Aorta (tissue), 5 donors: Measurements from ENCODE around the gene RGL3. TPM values are rescaled to one million over a fixed set of nuclear protein-coding genes. Genes with fewer than 3 reads are reported as not detected.
"Not testable (repeated sequence)": the region's sequence is repeated elsewhere in the genome, so short reads cannot be mapped to it uniquely, and the experiment has no call there.

Experiments used
- ATAC-seq: fragments of 200-7000 bp; cut with Tn5 transposase; one replicate; pipeline ENCODE4 v1.9.1; 2022; ENCODE audit warnings: moderate library complexity; ENCODE audit not compliant: low FRiP score
- DNase-seq, 2 donors: peaks; one replicate each; pipeline ENCODE4 v3.0.0-alpha.2; 2020
- H3K27ac ChIP-seq, 2 donors: one replicate each; pipeline ENCODE4 v1.5.1; 2013; ENCODE audit warnings: low read length in 2 of 2, mild to moderate bottlenecking in 2 of 2, moderate library complexity in 2 of 2, control low read depth in 1 of 2, inconsistent platforms in 1 of 2, low read depth in 1 of 2
- H3K27me3 ChIP-seq, 2 donors: one replicate each; pipeline ENCODE4 v1.6.1; 2013; ENCODE audit warnings: control low read depth in 1 of 2, low read length in 1 of 2, mild to moderate bottlenecking in 1 of 2, moderate library complexity in 1 of 2; ENCODE audit not compliant: insufficient read depth in 2 of 2, control insufficient read depth in 1 of 2
- H3K36me3 ChIP-seq, 2 donors: one replicate each; pipeline ENCODE4 v1.6.1; 2013; ENCODE audit warnings: control low read depth in 1 of 2, low read length in 1 of 2, mild to moderate bottlenecking in 1 of 2; ENCODE audit not compliant: insufficient read depth in 2 of 2, control insufficient read depth in 1 of 2
- H3K4me1 ChIP-seq, 2 donors: one replicate each; pipeline ENCODE4 v1.6.1; 2013; ENCODE audit warnings: low read length in 2 of 2, control low read depth in 1 of 2, mild to moderate bottlenecking in 1 of 2, moderate library complexity in 1 of 2; ENCODE audit not compliant: insufficient read depth in 2 of 2, control insufficient read depth in 1 of 2
- H3K4me3 ChIP-seq, 2 donors: one replicate each; pipeline ENCODE4 v1.5.1; 2013; ENCODE audit warnings: low read length in 2 of 2, control low read depth in 1 of 2, mild to moderate bottlenecking in 1 of 2
- H3K9me3 ChIP-seq: one replicate; pipeline ENCODE4 v1.6.1; 2013; ENCODE audit warnings: mild to moderate bottlenecking, low read length; ENCODE audit not compliant: control insufficient read depth
- WGBS, 2 donors: extraction: QIAGEN DNeasy Blood & Tissue Kit; methylation state at CpG; one replicate each; pipeline ENCODE4 v1.1.7; 2013; 5-methylcytosine and 5-hydroxymethylcytosine counted together
- intact Hi-C, 2 donors: fragments of 100-400 bp; cut with DNase I; formaldehyde crosslinking; loops; one replicate each; pipeline versions ENCODE4 v1.14.2 to v1.15.0; 2022
- polyA plus RNA-seq, 2 donors: library from polyadenylated mRNA; stranded (reverse); fragments of 200-250 nt; gene quantifications; one replicate each; pipeline ENCODE4 v1.2.3, GENCODE V29; 2013
- total RNA-seq, 2 donors: library from RNA; stranded (reverse); fragmentation: NEBNext Ultra II Directional; extraction: Animal tissue kit (Norgen Biotek cat#: 25700); gene quantifications; one replicate each; pipeline ENCODE4 v1.2.1, GENCODE V29; 2021
- donor health status: healthy with polysubstance abuse.
- donor health status: Bipolar disorder and iron deficiency.
- donor health status: DM: no; HTN: no; CAD: no.
- donor health status: DM: no; HTN: no; CAD: no.
- donor health status: DM: yes; HTN: yes; CAD: no.

Gene RGL3
- total and polyA plus RNA-seq, 4 donors = 14.5 to 78.5 (median 40.9) TPM

DNA sequence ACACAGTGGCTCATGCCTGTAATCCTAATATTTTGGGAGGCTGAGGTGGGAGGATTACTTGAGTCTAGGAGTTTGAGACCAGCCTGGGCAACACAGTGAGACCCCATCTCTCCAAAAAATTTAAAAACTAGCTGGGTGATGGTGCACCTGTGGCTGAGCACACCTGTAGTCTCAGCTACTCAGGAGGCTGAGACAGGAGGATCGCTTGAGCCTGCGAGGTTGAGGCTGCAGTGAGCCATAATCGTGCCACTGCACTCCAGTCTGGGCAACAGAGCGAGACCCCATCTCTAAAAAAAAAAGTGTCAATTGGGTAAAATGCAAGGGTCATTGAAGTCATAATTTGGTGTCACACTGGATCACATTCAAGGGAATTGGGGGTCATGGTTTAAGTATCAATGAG, 65.0 kb downstream of the RGL3 start:
- H3K36me3 ChIP-seq, H3K27ac ChIP-seq, intact Hi-C loops, H3K4me1 ChIP-seq, H3K27me3 ChIP-seq, H3K4me3 ChIP-seq, ATAC-seq, DNase-seq, H3K9me3 ChIP-seq: not testable (repeated sequence)
- WGBS, 2 donors = 95 to 97% methylated on average over 4 of the region's 4 CpGs

DNA sequence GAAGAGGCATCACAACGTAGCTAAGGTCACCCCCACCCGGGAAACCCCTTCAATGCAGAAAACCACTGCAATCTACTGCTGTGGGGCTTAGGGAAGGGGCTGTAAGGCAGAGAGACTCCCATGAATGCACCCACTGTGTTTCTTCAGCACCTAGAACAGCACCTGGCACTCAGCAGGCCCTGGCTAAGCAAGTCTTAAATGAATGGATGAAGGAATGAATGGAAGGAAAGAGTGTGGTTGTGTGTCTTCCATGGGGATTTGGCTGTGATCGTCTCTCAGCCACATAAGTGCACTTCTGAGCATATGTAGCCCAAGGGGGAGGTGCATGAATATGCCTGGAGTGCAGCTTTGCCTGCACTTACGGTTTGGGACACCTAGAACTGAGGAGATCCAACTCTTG, 69.9 kb downstream of the RGL3 start:
- intact Hi-C loops = no loop called here
- H3K9me3 ChIP-seq = peaks cover 1% of the 10 kb centered on the region
- ATAC-seq = no peak
- WGBS, 2 donors = 90 to 94% methylated on average over 4 of the region's 4 CpGs
- H3K4me1 ChIP-seq = no peaks in the 10 kb centered on the region
- H3K36me3 ChIP-seq = no peaks in the 10 kb centered on the region
- no peak overlapping the region for H3K27ac ChIP-seq
- no peak overlapping the region for H3K4me3 ChIP-seq
- H3K27me3 ChIP-seq = no peaks in the 10 kb centered on the region
- DNase-seq = no peak

DNA sequence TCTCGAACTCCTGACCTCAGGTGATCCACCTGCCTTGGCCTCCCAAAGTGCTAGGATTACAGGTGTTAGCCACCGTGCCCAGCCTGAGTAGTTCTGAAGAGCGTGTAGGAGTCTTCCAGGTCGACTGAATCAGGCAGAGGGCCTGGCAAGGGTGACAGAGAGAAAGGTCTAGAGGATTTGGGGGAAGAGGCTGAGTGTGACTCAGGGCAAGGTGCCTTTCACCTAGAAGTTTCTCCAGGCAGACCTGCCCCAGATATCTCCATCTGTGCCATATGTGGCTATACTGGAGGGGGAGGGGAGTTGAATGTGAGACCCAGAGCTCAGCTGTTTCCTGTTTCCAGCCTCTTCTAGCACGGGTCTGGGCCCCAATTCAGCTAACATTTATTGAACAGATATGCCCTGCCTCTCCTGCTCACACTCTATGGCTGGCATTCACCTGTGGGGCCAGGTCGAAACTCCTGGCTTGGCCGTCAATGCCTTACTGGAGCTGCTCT, 71.5 kb downstream of the RGL3 start:
- Histone ChIP-seq H3K4me3 (no peak overlapping the region), H3K27ac (no peak overlapping the region), H3K36me3 (no peaks in the 10 kb centered on the region), H3K27me3 (no peaks in the 10 kb centered on the region), H3K9me3 (peaks cover 1% of the 10 kb centered on the region), H3K4me1 (no peaks in the 10 kb centered on the region)
- intact Hi-C loops = no loop called here
- ATAC-seq (no peak), DNase-seq (no peak)
- WGBS, 2 donors = 73 to 78% methylated on average over 7 of the region's 7 CpGs

DNA sequence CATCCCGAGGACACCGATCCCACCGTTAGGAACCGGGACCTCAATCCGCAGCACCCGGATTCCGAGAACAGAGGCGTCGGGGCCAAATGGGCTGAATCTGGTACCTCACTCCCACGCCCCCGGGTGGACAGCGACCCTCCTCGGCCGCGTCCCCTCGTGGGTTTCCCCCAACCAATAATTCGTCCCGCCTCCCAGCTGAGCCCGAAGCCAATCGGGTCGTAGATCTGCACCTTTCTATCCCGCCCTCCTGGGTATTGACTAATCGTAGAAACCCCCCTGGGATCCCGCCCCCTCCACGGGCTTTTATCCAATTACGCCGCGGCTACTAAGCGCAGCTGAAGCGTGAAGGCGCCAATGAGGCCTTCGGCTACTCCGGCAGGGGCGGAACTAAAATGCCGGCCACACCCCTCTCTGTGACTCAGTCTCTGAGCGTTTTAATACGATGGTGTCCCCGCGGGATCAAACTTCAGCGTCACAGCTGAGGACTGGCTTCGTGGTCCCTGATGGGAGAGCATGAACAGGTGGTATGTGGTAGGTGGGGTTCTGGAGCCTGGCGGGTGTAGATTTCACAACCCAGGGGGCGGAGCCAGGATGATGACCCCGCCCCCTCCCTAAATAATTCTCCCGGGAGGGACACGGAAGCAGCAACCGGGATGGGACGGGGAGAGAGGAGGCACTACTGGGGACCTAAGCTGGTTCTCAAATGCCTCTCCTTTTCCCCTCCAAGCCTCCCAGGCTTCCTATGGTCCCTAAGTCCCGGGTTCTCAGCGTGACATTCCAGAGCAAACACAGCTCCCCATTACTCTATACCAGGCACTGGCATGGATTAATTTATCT, 72.8 kb downstream of the RGL3 start, which contains the start of the genes CCDC159 and TMEM205:
Gene CCDC159, plus strand, starts transcription at position 416 of the 837 bp plus-strand sequence. Its CDS starts 88 bp downstream, at position 504.
Gene TMEM205, minus strand, starts transcription at position 165 of the 837 bp plus-strand sequence. CDS start 649 bp downstream, outside the sequence.
- Histone ChIP-seq H3K4me3 (peak within 1 kb of the TSS; percentile 39 to 51), H3K27me3 (no peaks in the 10 kb centered on the region), H3K9me3 (peaks cover 1% of the 10 kb centered on the region), H3K4me1 (no peaks in the 10 kb centered on the region), H3K27ac (peak within 1 kb of the TSS; percentile 36 to 69), H3K36me3 (no peaks in the 10 kb centered on the region)
- DNase-seq (peak; percentile 99), ATAC-seq (peak; percentile 95)
- intact Hi-C loops = no loop called here
- WGBS, 2 donors = 0% methylated on average over 50 of the region's 50 CpGs

DNA sequence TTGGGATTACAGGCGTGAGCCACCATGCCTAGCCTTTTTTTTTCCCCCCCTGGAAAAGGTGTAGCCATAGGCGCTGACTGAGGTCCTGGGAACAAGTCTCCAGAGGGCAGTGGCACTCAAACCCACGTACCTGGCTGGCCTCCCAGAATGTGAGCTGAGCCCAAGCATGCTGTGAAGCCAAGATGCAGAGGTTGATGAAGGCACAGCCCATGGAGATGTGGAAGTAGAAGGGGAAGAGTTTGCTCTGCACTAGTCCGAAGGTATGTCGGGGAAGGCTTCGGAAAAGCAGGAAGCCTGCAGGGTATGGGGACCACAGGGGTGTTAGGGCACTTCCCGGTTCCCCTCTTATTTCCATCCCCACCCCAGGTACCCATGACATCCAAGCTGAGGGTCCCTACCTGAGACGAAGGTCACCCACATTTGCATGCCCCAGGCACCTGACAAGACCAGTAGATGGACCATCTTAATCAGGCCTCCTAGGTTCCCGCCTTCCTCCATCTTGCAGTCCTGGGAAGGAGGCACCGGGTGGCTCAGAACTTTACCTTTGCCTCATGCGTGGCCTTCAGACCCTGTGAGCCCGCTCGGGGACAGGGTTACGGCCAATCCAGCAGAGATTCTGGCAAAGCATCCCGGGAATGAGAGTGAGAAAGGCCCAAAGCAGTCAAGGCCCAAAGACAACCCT, 73.9 kb downstream of the RGL3 start:
- Histone ChIP-seq H3K4me1 (no peaks in the 10 kb centered on the region), H3K27me3 (no peaks in the 10 kb centered on the region), H3K36me3 (no peaks in the 10 kb centered on the region), H3K4me3 (peak overlapping the region in 1 of 2 donors; percentile 39), H3K27ac (peak overlapping the region in 1 of 2 donors; percentile 16), H3K9me3 (peaks cover 1% of the 10 kb centered on the region)
- 20 to 25% methylated on average over 15 of the region's 15 CpGs for WGBS, 2 donors
- DNase-seq (no peak), ATAC-seq (no peak)
- intact Hi-C loops = no loop called here

Other genes starting within 250 kb of the RGL3 start
- gene KANK2, start 221.8 kb downstream of the RGL3 start, total RNA-seq = 100 to 1,000 TPM; 316 to 379 TPM
- 100 to 1,000 TPM; 269 to 282 TPM for gene KANK2, start 221.8 kb downstream of the RGL3 start, polyA plus RNA-seq
- not detected for gene ANGPTL8, start 179.7 kb downstream of the RGL3 start, total RNA-seq
- gene ANGPTL8, start 179.7 kb downstream of the RGL3 start, polyA plus RNA-seq = 10 to 100 TPM in 1 of 2 donors, not detected in 1; 11.8 TPM
- gene DOCK6, start 156.8 kb downstream of the RGL3 start, total RNA-seq = 100 to 1,000 TPM in 1 of 2 donors, 10 to 100 TPM in 1; 73.1 to 109 TPM
- 10 to 100 TPM; 12.8 to 71.8 TPM for gene DOCK6, start 156.8 kb downstream of the RGL3 start, polyA plus RNA-seq
- gene TSPAN16, start 123.2 kb downstream of the RGL3 start, total RNA-seq = not detected
- gene TSPAN16, start 123.2 kb downstream of the RGL3 start, polyA plus RNA-seq = not detected
- 10 to 100 TPM; 26.7 to 32.7 TPM for gene RAB3D, start 79.7 kb downstream of the RGL3 start, total RNA-seq
- 1 to 10 TPM; 3.0 to 7.1 TPM for gene RAB3D, start 79.7 kb downstream of the RGL3 start, polyA plus RNA-seq
- 10 to 100 TPM; 36.2 to 50.7 TPM for gene TMEM205, start 73.0 kb downstream of the RGL3 start, total RNA-seq
- gene TMEM205, start 73.0 kb downstream of the RGL3 start, polyA plus RNA-seq = 100 to 1,000 TPM in 1 of 2 donors, 10 to 100 TPM in 1; 25.5 to 119 TPM
- gene CCDC159, start 72.8 kb downstream of the RGL3 start, total RNA-seq = 10 to 100 TPM; 18.0 to 44.4 TPM
- 100 to 1,000 TPM in 1 of 2 donors, 10 to 100 TPM in 1; 28.3 to 111 TPM for gene CCDC159, start 72.8 kb downstream of the RGL3 start, polyA plus RNA-seq
- gene PLPPR2, start 63.9 kb downstream of the RGL3 start, total RNA-seq = 10 to 100 TPM; 36.4 to 37.4 TPM
- 10 to 100 TPM; 11.4 to 41.0 TPM for gene PLPPR2, start 63.9 kb downstream of the RGL3 start, polyA plus RNA-seq
- gene SWSAP1, start 44.6 kb downstream of the RGL3 start, total RNA-seq = 1 to 10 TPM; 1.5 to 1.7 TPM
- 1 to 10 TPM in 1 of 2 donors, under 1 TPM in 1; 0.50 to 5.7 TPM for gene SWSAP1, start 44.6 kb downstream of the RGL3 start, polyA plus RNA-seq
- gene EPOR, start 35.0 kb downstream of the RGL3 start, total RNA-seq = 10 to 100 TPM in 1 of 2 donors, 1 to 10 TPM in 1; 7.4 to 13.1 TPM
- gene EPOR, start 35.0 kb downstream of the RGL3 start, polyA plus RNA-seq = 10 to 100 TPM in 1 of 2 donors, under 1 TPM in 1; 0.63 to 32.4 TPM
- gene ODAD3, start 15.8 kb upstream of the RGL3 start, total RNA-seq = 1 to 10 TPM in 1 of 2 donors, under 1 TPM in 1; 0.49 to 1.8 TPM
- gene ODAD3, start 15.8 kb upstream of the RGL3 start, polyA plus RNA-seq = 1 to 10 TPM; 1.4 to 2.6 TPM
- gene PRKCSH, start 16.3 kb upstream of the RGL3 start, total RNA-seq = 100 to 1,000 TPM; 168 to 207 TPM
- 100 to 1,000 TPM in 1 of 2 donors, 10 to 100 TPM in 1; 90.2 to 168 TPM for gene PRKCSH, start 16.3 kb upstream of the RGL3 start, polyA plus RNA-seq
- gene ELAVL3, start 61.7 kb upstream of the RGL3 start, total RNA-seq = not detected
- under 1 TPM; 0.13 to 0.56 TPM for gene ELAVL3, start 61.7 kb upstream of the RGL3 start, polyA plus RNA-seq
- gene ZNF653, start 86.5 kb upstream of the RGL3 start, total RNA-seq = 10 to 100 TPM; 11.4 to 11.6 TPM
- gene ZNF653, start 86.5 kb upstream of the RGL3 start, polyA plus RNA-seq = 10 to 100 TPM in 1 of 2 donors, 1 to 10 TPM in 1; 5.4 to 22.5 TPM
- 10 to 100 TPM; 27.7 to 27.8 TPM for gene ECSIT, start 109.8 kb upstream of the RGL3 start, total RNA-seq
- 10 to 100 TPM; 39.9 to 72.5 TPM for gene ECSIT, start 109.8 kb upstream of the RGL3 start, polyA plus RNA-seq
- gene CNN1, start 119.5 kb upstream of the RGL3 start, total RNA-seq = 1,000 to 10,000 TPM in 1 of 2 donors, 100 to 1,000 TPM in 1; 406 to 1,055 TPM
- gene CNN1, start 119.5 kb upstream of the RGL3 start, polyA plus RNA-seq = 100 to 1,000 TPM; 547 to 569 TPM
- gene ELOF1, start 139.9 kb upstream of the RGL3 start, total RNA-seq = 10 to 100 TPM; 30.9 to 33.6 TPM
- 10 to 100 TPM; 37.8 to 75.4 TPM for gene ELOF1, start 139.9 kb upstream of the RGL3 start, polyA plus RNA-seq
- 10 to 100 TPM; 12.6 to 13.1 TPM for gene ACP5, start 158.3 kb upstream of the RGL3 start, total RNA-seq
- 10 to 100 TPM in 1 of 2 donors, 1 to 10 TPM in 1; 5.2 to 45.3 TPM for gene ACP5, start 158.3 kb upstream of the RGL3 start, polyA plus RNA-seq
- gene ZNF627, start 178.2 kb upstream of the RGL3 start, total RNA-seq = 10 to 100 TPM in 1 of 2 donors, 1 to 10 TPM in 1; 7.1 to 12.2 TPM
- gene ZNF627, start 178.2 kb upstream of the RGL3 start, polyA plus RNA-seq = 1 to 10 TPM; 2.5 to 5.6 TPM